Right lobe of liver (tissue), 4 donors: ENCODE measurements around the gene PDE6A.

ENCODE experiments used
- POLR2A ChIP-seq: fragments of 450-650 bp; IDR thresholded peaks from one replicate; pipeline ENCODE4 v1.6.1; 2017; ENCODE audit warnings: antibody characterized with exemption, mild to moderate bottlenecking
- TF ChIP-seq, protein P1 (sequence below), 4 donors: fragments of 200-600 bp in 3 of 4; fragments of 450-650 bp in 1 of 4; IDR thresholded peaks; one replicate each; pipeline versions ENCODE4 v1.5.1 to v1.8.0; 2016 to 2022; ENCODE audit warnings: antibody characterized with exemption in 4 of 4, mild to moderate bottlenecking in 2 of 4
- donor health status: DM: no; HTN: no; CAD: no.
- donor health status: DM: no; HTN: no; CAD: no.
- donor health status: DM: no; HTN: yes; CAD: no.

DNA sequence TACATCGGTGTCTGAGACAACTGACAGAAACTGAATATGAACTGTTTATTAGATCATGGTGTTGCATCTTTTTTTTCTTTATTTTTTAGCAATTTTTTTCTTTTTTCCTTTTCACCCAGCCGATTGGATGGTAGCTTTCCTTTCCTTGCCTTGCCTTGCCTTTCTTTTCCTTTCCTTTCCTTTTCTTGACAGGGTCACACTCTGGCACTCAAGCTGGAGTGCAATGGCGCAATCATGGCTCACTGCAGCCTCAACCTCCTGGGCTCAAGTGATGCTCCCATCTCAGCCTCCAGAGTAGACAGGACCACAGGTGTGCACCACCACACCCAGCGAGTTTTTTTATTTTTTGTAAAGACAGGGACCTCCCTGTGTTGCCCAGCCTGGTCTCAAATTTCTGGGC, 2.8 kb downstream of the PDE6A start:
- TF ChIP-seq, protein P1, sequence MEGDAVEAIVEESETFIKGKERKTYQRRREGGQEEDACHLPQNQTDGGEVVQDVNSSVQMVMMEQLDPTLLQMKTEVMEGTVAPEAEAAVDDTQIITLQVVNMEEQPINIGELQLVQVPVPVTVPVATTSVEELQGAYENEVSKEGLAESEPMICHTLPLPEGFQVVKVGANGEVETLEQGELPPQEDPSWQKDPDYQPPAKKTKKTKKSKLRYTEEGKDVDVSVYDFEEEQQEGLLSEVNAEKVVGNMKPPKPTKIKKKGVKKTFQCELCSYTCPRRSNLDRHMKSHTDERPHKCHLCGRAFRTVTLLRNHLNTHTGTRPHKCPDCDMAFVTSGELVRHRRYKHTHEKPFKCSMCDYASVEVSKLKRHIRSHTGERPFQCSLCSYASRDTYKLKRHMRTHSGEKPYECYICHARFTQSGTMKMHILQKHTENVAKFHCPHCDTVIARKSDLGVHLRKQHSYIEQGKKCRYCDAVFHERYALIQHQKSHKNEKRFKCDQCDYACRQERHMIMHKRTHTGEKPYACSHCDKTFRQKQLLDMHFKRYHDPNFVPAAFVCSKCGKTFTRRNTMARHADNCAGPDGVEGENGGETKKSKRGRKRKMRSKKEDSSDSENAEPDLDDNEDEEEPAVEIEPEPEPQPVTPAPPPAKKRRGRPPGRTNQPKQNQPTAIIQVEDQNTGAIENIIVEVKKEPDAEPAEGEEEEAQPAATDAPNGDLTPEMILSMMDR (IDR thresholded peaks at IDR 0.05) = no peak
- TF ChIP-seq POLR2A = no peak
